HEK293 (cell line): Measurements from ENCODE around the gene PDPK1.
"Not testable (repeated sequence)": the region's sequence is repeated elsewhere in the genome, so short reads cannot be mapped to it uniquely, and the experiment has no call there.

ENCODE experiments used
- CTCF ChIA-PET: fragments of 350-600 bp; formaldehyde crosslinking; extraction: SDS; loops from one replicate; lab custom pipeline; 2021; ENCODE audit warnings: antibody characterized with exemption; lab: Yijun Ruan, JAX
- POLR2A ChIA-PET: fragments of 300-600 bp; formaldehyde crosslinking; extraction: SDS; loops from one replicate; lab custom pipeline; 2020; ENCODE audit warnings: antibody characterized with exemption, inconsistent platforms; lab: Yijun Ruan, JAX
- H3K27ac ChIP-seq: fragments of 200-500 bp; sonication (Bioruptor generic); 2 replicates; pipeline ENCODE4 v1.5.1; 2014; ENCODE audit warnings: low read depth, low read length, control low read depth, inconsistent platforms; ENCODE audit errors: extremely low read depth
- H3K36me3 ChIP-seq, 2 experiments: fragments of 200-500 bp in 1 of 2; sonication (Bioruptor generic) in 1 of 2; 1 replicate in 1 of 2; 2 replicates in 1 of 2; pipeline ENCODE4 v1.5.1; 2014 to 2017; ENCODE audit warnings: inconsistent platforms in 2 of 2, low read length in 2 of 2; ENCODE audit not compliant: control insufficient read depth in 2 of 2, insufficient read depth in 1 of 2
- H3K4me1 ChIP-seq: fragments of 200-500 bp; sonication (Bioruptor generic); 2 replicates; pipeline ENCODE4 v1.5.1; 2014; ENCODE audit warnings: mild to moderate bottlenecking, low read length, inconsistent platforms; ENCODE audit not compliant: control insufficient read depth, insufficient read depth
- H3K4me3 ChIP-seq: 2 replicates; pipeline ENCODE4 v1.5.1; 2011; ENCODE audit warnings: low read depth, mild to moderate bottlenecking, control low read depth, low read length, moderate library complexity
- H3K9me3 ChIP-seq: fragments of 200-500 bp; sonication (Bioruptor generic); 2 replicates; pipeline ENCODE4 v1.5.1; 2014; ENCODE audit warnings: low read depth, low read length, inconsistent platforms; ENCODE audit not compliant: control insufficient read depth, insufficient read depth
- PRDM1 ChIP-seq: fragments of 450-650 bp; formaldehyde crosslinking; IDR thresholded peaks from 2 replicates; pipeline ENCODE4; 2016; ENCODE audit warnings: missing biosample characterization, missing genetic modification characterization
- SCRT2 ChIP-seq: fragments of 450-650 bp; formaldehyde crosslinking; IDR thresholded peaks from 2 replicates; pipeline ENCODE4 v1.5.1; 2016; ENCODE audit warnings: missing biosample characterization, missing genetic modification characterization
- TF ChIP-seq, protein P1 (sequence below): fragments of 450-650 bp; formaldehyde crosslinking; IDR thresholded peaks from 2 replicates; pipeline ENCODE4 v1.5.1; 2016; ENCODE audit warnings: missing biosample characterization, missing genetic modification characterization
- TF ChIP-seq, protein P2 (sequence below): fragments of 450-650 bp; formaldehyde crosslinking; IDR thresholded peaks from 2 replicates; pipeline ENCODE4 v1.5.1; 2016; ENCODE audit warnings: missing biosample characterization, missing genetic modification characterization

The PDPK1 gene

DNA sequence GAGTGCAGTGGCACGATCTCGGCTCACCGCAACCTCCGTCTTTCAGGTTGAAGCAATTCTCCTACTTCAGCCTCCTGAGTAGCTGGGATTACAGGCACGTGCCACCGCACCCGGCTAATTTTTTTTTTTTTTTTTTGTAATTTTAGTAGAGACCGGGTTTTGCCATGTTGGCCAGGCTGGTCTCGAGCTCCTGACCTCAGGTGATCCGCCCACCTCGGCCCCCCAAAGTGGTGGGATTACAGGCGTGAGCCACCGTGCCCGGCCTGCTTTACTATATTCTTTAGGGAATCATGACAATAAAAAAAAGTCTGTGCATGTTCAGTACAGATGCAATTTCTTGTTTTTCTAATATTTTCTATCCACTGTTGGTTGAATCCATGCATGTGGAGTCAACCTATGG lies 6.0 kb downstream of the PDPK1 start:
- POLR2A ChIA-PET, CTCF ChIA-PET: not testable (repeated sequence)

DNA sequence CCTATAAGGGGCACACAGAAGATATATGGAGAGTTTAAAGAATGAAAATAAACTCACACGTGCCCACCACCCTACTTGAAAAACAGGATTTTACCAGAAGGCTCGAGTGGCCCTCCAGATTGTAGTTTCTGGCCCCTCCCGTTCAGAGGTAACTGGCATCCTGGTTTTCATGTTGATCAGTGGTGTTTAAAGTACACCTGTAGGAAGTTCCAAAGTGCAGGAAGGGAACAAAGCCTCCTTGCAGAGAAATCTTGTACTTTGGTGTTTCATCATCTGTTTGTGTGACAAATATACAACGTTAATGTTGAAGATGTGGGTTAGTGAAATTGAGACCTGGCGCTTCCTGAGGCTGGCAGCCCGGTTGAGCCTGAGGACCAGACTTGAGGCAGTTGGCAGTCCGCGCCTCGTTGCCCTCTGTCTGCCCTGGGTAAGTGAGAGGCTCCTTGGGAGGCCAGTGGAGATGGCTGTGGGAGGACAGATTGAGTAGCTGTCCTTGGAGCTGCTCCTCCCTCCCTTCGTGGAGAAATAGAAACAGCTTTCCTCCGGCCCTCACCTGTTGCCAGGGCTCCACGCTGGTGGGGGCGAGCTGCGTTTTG lies 12.6 kb downstream of the PDPK1 start:
- H3K9me3 ChIP-seq, H3K4me1 ChIP-seq, CTCF ChIA-PET, H3K36me3 ChIP-seq, POLR2A ChIA-PET, H3K4me3 ChIP-seq, H3K27ac ChIP-seq: not testable (repeated sequence)

More for the DNA sequence above, 6.0 kb downstream of the PDPK1 start:
- peaks cover 0 to 13% of the 10 kb centered on the region in 2 experiments; a peak in 2 of 3 replicates for H3K36me3 ChIP-seq
- H3K9me3 ChIP-seq, H3K4me3 ChIP-seq, H3K4me1 ChIP-seq, H3K27ac ChIP-seq: not testable (repeated sequence)

DNA sequence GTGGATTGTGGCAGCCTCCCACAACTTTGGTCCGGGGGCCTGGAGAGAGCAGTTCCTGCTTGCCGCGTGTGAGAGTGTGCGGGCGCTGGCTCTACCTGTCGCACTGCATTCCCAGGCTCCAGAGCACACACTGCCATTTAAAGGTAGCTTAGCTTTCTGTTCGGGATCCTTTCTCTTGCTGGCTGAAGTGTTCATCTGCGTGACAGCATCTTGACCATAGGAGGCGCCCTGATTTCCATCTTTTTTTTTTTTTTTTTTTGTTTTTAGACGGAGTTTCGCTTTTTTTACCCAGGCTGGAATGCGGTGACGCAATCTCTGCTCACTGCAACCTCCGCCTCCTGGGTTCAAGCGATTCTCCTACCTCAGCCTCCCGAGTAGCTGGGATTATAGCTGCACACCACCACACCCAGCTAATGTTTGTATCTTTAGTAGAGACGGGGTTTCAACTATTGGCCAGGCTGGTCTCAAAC lies 13.6 kb downstream of the PDPK1 start:
- H3K9me3 ChIP-seq, H3K4me1 ChIP-seq, H3K4me3 ChIP-seq, H3K27ac ChIP-seq, H3K36me3 ChIP-seq: not testable (repeated sequence)
- CTCF ChIA-PET = interaction anchor here (0.6 kb wide), 1 partner anchor 107 kb away, joined by 3 read pairs; no protein-coding TSS in a partner anchor
- TF ChIP-seq, protein P1, sequence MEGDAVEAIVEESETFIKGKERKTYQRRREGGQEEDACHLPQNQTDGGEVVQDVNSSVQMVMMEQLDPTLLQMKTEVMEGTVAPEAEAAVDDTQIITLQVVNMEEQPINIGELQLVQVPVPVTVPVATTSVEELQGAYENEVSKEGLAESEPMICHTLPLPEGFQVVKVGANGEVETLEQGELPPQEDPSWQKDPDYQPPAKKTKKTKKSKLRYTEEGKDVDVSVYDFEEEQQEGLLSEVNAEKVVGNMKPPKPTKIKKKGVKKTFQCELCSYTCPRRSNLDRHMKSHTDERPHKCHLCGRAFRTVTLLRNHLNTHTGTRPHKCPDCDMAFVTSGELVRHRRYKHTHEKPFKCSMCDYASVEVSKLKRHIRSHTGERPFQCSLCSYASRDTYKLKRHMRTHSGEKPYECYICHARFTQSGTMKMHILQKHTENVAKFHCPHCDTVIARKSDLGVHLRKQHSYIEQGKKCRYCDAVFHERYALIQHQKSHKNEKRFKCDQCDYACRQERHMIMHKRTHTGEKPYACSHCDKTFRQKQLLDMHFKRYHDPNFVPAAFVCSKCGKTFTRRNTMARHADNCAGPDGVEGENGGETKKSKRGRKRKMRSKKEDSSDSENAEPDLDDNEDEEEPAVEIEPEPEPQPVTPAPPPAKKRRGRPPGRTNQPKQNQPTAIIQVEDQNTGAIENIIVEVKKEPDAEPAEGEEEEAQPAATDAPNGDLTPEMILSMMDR (tag by site-specific recombination) = 0 out of 2 replicates have a peak, but pooled peaks have one; percentile 13
- TF ChIP-seq, protein P2, sequence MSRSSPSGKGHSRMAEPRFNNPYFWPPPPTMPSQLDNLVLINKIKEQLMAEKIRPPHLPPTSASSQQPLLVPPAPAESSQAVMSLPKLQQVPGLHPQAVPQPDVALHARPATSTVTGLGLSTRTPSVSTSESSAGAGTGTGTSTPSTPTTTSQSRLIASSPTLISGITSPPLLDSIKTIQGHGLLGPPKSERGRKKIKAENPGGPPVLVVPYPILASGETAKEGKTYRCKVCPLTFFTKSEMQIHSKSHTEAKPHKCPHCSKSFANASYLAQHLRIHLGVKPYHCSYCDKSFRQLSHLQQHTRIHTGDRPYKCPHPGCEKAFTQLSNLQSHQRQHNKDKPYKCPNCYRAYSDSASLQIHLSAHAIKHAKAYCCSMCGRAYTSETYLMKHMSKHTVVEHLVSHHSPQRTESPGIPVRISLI (tag by site-specific recombination) = peak; percentile 49; the same call in 1 of the 2 replicates
- peak; percentile 54; the same call in 1 of the 2 replicates for TF ChIP-seq SCRT2
- TF ChIP-seq PRDM1 = peak; percentile 22; the same call in 1 of the 2 replicates
- POLR2A ChIA-PET = interaction anchor here (0.7 kb wide), 1 partner anchor 37 kb away, joined by 6 read pairs; no protein-coding TSS in a partner anchor

DNA sequence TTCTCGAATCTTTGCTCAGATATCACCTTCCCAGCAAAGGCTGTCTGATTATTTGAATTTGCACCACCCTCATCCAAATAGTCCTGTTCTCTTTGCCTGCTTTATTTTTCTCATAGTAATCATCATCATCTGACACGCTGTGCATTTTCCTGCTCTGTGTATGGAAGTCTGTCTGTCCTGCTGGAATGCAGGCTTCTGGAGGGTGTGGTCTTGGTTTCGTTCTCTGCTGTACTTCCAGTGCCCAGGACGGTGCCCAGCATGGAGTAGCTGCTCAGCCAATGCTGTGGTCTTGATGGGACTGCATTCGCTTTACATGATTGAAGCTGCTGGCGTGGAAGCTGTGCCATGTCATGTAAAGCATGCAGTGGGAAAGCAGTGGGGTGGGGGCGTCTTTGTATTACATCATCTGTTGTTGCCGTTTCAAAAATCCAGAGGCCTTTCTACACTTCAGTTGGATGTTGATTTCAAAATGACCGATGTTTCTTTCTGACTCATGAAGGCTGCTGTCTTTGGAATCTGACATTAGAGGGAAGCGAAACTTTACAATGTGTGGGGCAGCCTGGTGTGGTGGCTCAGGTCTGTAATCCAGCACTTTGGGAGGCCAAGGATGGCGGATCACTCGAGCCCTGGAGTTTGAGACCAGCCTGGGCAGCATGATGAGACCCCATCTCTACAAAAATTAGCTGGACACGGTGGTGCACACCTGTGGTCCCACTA lies 17.0 kb downstream of the PDPK1 start:
- POLR2A ChIA-PET, H3K4me3 ChIP-seq, CTCF ChIA-PET, H3K9me3 ChIP-seq, H3K27ac ChIP-seq, H3K4me1 ChIP-seq, H3K36me3 ChIP-seq: not testable (repeated sequence)

DNA sequence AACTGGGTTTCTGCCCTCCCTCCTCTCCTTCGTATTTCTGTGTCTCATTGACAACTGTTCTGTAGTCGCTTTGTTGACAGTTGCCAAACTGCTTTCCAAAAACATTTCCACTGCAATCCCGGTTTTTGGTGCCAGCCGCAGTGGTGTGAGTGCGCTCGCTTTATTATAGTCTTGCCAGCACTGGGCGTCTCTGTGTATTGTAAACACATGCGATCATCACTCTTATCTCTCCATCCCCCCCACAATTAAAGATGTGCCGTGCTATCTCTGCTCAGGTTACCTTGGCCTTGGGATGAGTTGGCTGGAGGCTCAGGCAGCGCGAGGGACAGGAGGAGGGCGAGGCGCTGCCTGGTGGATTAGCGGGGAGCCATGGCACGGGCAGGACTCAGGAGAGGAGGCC lies 19.3 kb downstream of the PDPK1 start:
- H3K4me3 ChIP-seq, H3K27ac ChIP-seq, CTCF ChIA-PET, H3K9me3 ChIP-seq, H3K4me1 ChIP-seq, POLR2A ChIA-PET, H3K36me3 ChIP-seq: not testable (repeated sequence)

DNA sequence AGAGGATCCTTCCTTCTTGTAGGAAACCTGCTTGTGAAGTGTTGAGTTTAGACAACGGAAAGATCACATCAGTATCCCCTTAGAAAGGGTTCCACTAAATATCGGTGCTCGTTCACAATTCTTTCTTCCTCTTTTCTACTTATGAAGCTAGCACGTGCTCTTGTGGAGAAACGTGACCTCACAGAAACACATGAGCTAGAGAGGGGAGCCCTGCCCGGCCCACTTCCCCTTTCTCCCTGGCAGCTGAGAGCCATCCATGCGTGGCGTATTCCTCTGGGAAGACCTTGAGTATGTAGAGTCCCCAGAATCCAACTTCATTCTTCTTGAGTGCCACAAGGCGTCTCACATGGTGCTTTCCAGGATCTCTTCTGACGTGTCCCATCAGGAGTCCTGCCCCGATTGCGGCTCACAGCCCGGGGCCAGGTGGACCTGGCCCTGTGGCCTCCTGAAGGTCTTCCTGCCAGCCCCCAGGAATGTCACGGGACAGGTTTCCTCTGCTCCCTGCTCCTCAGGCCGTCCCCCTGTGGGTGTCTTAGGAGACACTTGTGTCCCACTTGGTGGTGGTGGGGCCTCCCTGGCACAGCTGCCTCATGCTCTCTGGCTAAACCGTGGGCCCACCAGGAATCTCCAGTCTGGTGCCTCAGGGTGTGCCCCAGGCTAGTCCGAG lies 22.4 kb downstream of the PDPK1 start:
- POLR2A ChIA-PET, CTCF ChIA-PET, H3K27ac ChIP-seq, H3K4me3 ChIP-seq, H3K36me3 ChIP-seq, H3K4me1 ChIP-seq, H3K9me3 ChIP-seq: not testable (repeated sequence)

DNA sequence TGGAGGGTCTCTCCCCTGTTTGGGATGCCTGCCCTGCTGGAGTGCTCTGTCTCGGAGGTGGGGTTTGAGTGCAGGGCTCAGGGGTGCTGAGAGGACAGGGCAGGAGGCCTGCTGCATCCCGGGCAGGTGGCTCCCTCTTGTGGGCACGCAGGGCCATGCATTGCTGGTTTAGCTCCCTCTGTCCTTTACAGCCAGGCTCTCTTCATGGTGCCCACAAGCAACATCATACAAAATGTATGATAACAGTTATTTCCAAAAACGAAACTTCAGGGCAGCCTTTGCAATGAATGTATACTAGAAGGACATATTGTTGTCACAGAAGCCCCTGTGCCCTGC lies 22.9 kb downstream of the PDPK1 start:
- H3K27ac ChIP-seq, CTCF ChIA-PET, H3K4me1 ChIP-seq, POLR2A ChIA-PET, H3K4me3 ChIP-seq, H3K9me3 ChIP-seq, H3K36me3 ChIP-seq: not testable (repeated sequence)

DNA sequence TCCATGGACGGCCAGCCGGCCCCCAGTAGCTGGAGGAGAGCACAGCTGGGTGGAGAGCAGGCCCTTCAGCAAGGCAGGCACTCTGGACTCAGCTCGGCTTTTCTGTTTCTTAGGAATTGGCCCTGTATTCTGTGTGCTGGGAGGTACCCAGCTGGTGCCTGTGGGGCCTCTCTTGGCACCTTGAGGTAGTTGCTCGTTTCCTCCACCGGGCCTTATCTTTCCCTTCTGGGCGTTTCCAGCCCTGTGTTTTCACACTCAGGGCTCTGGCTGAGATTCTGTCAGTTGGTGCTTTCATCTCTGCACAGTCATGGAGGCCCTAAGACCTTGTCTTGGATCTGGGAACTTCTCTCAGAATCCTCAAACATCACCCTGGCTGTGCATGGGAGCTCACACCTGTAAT lies 29.7 kb downstream of the PDPK1 start:
- H3K9me3 ChIP-seq, H3K4me1 ChIP-seq, H3K27ac ChIP-seq, H3K4me3 ChIP-seq, POLR2A ChIA-PET, H3K36me3 ChIP-seq, CTCF ChIA-PET: not testable (repeated sequence)

DNA sequence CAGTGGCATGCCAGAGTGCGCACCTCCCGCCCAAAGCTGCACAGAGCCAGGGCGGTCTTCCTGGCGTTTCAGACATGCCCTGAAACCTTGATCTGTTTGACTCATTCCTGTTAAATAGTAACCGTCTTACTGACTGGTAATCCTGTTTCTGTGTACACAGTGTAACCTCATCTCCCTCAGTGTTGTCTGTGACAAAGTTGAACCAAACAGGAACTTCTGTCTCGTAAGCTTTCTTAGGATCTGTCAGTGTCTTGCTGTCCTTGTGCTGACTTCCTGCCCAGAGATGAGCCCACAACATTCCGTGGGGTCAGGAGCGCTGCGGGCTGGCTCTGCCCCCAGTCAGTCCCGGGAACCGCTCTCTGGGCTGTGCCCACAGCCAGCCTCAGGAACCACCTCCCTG lies 30.8 kb downstream of the PDPK1 start:
- H3K4me3 ChIP-seq, H3K36me3 ChIP-seq, H3K27ac ChIP-seq, POLR2A ChIA-PET, H3K4me1 ChIP-seq, CTCF ChIA-PET, H3K9me3 ChIP-seq: not testable (repeated sequence)
